Measurements from ENCODE around the gene RPL36AL. TPM values are rescaled to one million over a fixed set of nuclear protein-coding genes. Genes with fewer than 3 reads are reported as not detected.

The RPL36AL gene
- polyA plus RNA-seq, 1 experiment = 295 TPM

DNA sequence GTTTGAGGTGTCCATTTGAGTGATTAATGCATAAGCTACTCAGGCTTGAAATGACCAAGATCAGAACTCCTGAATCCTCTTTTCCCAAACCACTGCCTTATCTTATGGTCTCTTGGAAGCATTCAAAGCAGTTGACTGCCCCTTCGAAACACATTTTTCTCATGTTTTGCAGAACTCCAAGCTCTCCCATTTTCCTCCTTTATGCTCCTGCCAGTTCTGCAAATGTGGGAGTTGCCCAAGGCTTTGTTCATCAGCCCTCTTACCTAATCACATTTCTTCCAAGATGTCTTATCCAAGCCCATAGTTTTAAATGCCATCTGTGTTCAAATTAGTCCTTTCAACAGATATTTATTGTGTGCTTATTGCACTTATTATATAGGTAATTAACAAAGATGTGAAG lies 16.4 kb upstream of the RPL36AL start:
- DNase-seq (ENCODE audit: low read depth, low spot score) = no peak
- ChIA-PET CTCF (no interaction called here), POLR2A (no interaction called here)
- H3K9me3 ChIP-seq (ENCODE audit: control insufficient read depth, insufficient read depth, low read length) = no peaks in the 10 kb centered on the region; the same call in 1 of the 2 replicates
- TF ChIP-seq CTCF (IDR thresholded peaks at IDR 0.05; ENCODE audit: low read depth, low read length) = no peak
- no peaks in the 10 kb centered on the region for H3K27me3 ChIP-seq (ENCODE audit: control insufficient read depth, insufficient read depth, low read length)
- H3K27ac ChIP-seq (ENCODE audit: low read depth, low read length) = no peak overlapping the region
- no peak overlapping the region for H3K4me3 ChIP-seq (ENCODE audit: low read depth, low read length)

- no peaks in the 10 kb centered on the region for H3K27me3 ChIP-seq (ENCODE audit: control insufficient read depth, insufficient read depth, low read length)
- no peaks in the 10 kb centered on the region; the same call in 1 of the 2 replicates for H3K9me3 ChIP-seq (ENCODE audit: control insufficient read depth, insufficient read depth, low read length)
- ChIA-PET CTCF (interaction anchor here (0.6 to 2.2 kb wide), 18 partner anchors 9 to 481 kb away, joined by 3 to 50 read pairs (median 5); partner anchors contain the start of genes KLHDC1, KLHDC2, MGAT2 and NEMF), POLR2A (interaction anchor here (0.6 to 2.9 kb wide), 8 partner anchors 11 to 134 kb away, joined by 3 to 41 read pairs (median 8); partner anchors contain the start of genes KLHDC1, KLHDC2, MGAT2 and POLE2)
- peak within 1 kb of the TSS; percentile 94 for H3K4me3 ChIP-seq (ENCODE audit: low read depth, low read length)
- no peak for TF ChIP-seq CTCF (IDR thresholded peaks at IDR 0.05; ENCODE audit: low read depth, low read length)
- peak within 1 kb of the TSS; percentile 92 for H3K27ac ChIP-seq (ENCODE audit: low read depth, low read length)
- no peak for DNase-seq (ENCODE audit: low read depth, low spot score)
Observed at GRCh38 chr14:49634547-49635334, 14.3 kb upstream of the RPL36AL start, which contains the start of gene DNAAF2. Gene DNAAF2 (minus strand): TSS chr14:49635244. CDS start chr14:49635149, 95 bp downstream.

GRCh38 chr14:49633640-49634546 lies 13.5 kb upstream of the RPL36AL start:
- Histone ChIP-seq H3K27ac (ENCODE audit: low read depth, low read length) (peak overlapping the region; percentile 92), H3K9me3 (ENCODE audit: control insufficient read depth, insufficient read depth, low read length) (no peaks in the 10 kb centered on the region; the same call in 1 of the 2 replicates), H3K4me3 (ENCODE audit: low read depth, low read length) (peak overlapping the region; percentile 94), H3K27me3 (ENCODE audit: control insufficient read depth, insufficient read depth, low read length) (no peaks in the 10 kb centered on the region)
- CTCF ChIA-PET = interaction anchor here (0.6 to 2.2 kb wide), 35 partner anchors 8 to 1041 kb away, joined by 3 to 50 read pairs (median 4); partner anchors contain the start of genes KLHDC1, KLHDC2, MGAT2 and NEMF
- peak; percentile 73 for TF ChIP-seq CTCF (IDR thresholded peaks at IDR 0.05; ENCODE audit: low read depth, low read length)
- POLR2A ChIA-PET = interaction anchor here (0.6 to 2.9 kb wide), 12 partner anchors 10 to 135 kb away, joined by 3 to 41 read pairs (median 5); partner anchors contain the start of genes KLHDC1, KLHDC2, LRR1 and MGAT2
- DNase-seq (ENCODE audit: low read depth, low spot score) = peak; percentile 88

GRCh38 chr14:49623941-49624839 lies 3.8 kb upstream of the RPL36AL start:
- no peak for TF ChIP-seq CTCF (IDR thresholded peaks at IDR 0.05; ENCODE audit: low read depth, low read length)
- Histone ChIP-seq H3K9me3 (ENCODE audit: control insufficient read depth, insufficient read depth, low read length) (no peaks in the 10 kb centered on the region; the same call in 1 of the 2 replicates), H3K4me3 (ENCODE audit: low read depth, low read length) (no peak overlapping the region; the same call in 1 of the 2 replicates), H3K27me3 (ENCODE audit: control insufficient read depth, insufficient read depth, low read length) (no peaks in the 10 kb centered on the region), H3K27ac (ENCODE audit: low read depth, low read length) (no peak overlapping the region)
- CTCF ChIA-PET = interaction anchor here (0.7 to 3.3 kb wide), 3 partner anchors 10 to 126 kb away, joined by 4 to 19 read pairs (median 5); partner anchors contain the start of gene DNAAF2
- no peak for DNase-seq (ENCODE audit: low read depth, low spot score)
- POLR2A ChIA-PET = interaction anchor here (0.7 kb wide), 1 partner anchor 10 kb away, joined by 4 read pairs; no protein-coding TSS in a partner anchor
